NCI-H187 (cell line): ENCODE data around the gene TLR4.

Source experiments
- DNase-seq, 2 experiments: peaks; one replicate each; lab custom pipeline; 2025; lab: John Stamatoyannopoulos, UW

Gene TLR4

GRCh38 chr9:117704024-117704575, at the start of gene TLR4:
TLR4 (plus strand) TSS chr9:117704403; CDS start chr9:117704473, 70 bp downstream.
- DNase-seq = no peak

DNA sequence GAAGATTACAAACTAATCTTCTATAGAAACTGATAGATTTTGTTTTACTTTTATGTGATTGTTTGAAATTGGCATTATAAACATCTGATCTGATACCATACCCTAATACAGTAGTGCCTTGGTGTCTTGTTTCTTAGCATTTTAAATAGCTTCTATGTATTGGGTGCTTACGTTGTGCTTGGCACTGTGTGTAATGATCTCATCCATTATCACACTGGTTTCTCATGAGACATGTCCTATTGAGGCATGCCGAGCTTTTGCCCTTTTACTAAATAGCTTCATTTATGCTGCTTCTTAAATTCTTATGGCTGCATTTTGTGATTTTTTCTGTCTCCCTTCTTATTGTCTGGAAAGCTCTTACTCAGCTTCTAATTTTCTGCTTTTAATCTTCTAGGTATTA, 48.2 kb upstream of the TLR4 start:
- DNase-seq = no peak

- DNase-seq = no peak
These were observed 41.6 kb upstream of the TLR4 start for GRCh38 chr9:117662651-117663050.

GRCh38 chr9:117664419-117664818, 39.8 kb upstream of the TLR4 start:
- no peak for DNase-seq

- no peak for DNase-seq
These were observed 38.4 kb upstream of the TLR4 start for GRCh38 chr9:117665601-117666385.

DNA sequence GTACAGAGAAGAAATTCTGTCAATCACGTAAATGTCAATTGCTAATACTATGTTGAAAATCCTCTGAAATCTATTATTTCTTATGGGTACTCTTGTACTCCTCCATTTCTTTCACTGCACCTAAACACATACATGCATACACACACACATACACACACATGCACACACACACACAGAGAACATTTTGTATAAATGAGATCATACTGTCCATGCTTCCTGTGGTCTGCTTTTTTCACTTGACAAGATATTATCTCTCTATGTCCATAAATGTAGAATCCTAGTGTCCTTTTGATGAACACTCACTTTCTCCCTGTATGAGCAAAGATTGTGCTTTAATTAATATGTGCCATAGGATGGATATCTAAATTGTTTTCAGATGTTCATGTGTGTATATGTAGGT, 32.7 kb upstream of the TLR4 start:
- no peak for DNase-seq

DNA sequence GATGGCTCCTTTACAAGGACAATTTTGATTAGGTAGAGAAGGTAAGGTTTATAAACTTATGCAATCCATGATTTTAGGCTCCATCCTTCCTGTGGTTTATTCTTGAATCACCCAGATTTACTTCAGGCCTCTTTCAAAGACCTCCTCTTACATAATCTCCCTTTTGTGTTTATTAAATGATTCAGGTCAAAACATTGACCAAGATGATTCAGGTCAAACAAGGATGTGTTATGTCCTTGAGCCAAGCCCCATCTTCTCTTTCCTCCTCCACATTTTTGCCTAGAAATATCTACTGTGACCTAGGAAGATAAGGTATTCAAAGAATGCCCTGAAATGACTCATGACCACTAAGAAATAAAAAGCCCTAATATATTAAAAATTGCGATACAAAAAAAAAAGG, 31.8 kb upstream of the TLR4 start:
- DNase-seq = no peak

DNA sequence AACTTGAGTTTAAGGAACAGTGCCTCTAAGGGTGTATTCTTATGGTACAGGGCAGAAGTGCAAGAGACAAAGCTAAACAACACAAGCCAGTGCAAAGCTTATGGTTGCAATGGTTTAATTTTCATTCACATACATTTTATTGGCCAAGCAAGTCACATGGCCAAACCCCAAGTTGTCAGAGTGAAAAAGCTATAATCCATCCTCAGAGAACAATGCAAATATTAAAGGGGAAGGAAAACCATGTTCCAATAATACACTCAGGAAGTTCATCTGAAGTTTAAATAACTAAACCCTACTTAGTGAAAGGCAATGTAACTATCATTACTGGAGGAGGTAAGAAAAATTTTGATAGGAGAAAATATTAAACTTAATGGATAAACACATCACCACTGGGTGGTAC, 26.6 kb upstream of the TLR4 start:
- no peak for DNase-seq

DNA sequence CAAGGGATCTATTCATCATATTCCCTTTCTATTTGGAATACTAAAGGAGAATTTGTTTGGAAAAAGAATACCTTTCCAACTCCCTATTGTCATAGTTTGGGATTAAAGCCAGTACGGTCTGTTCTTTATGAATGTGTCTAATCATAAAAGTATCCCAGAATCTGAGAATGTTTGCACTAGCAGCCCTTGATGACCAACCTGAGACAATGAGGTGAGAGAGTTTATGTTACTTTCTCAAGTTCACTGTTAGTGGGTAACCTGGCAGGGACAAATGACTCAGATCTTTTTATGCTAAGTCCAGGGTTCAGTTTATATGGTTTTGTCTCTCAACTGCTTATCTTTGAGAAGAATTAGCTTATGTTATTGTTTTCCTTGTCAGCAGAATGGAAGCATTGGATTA, 25.3 kb upstream of the TLR4 start:
- no peak for DNase-seq

- DNase-seq = no peak
These were observed 24.8 kb upstream of the TLR4 start for GRCh38 chr9:117679416-117679815.

GRCh38 chr9:117681888-117682287, 22.3 kb upstream of the TLR4 start:
- DNase-seq = no peak

GRCh38 chr9:117682955-117683710, 21.1 kb upstream of the TLR4 start:
- DNase-seq = no peak

DNA sequence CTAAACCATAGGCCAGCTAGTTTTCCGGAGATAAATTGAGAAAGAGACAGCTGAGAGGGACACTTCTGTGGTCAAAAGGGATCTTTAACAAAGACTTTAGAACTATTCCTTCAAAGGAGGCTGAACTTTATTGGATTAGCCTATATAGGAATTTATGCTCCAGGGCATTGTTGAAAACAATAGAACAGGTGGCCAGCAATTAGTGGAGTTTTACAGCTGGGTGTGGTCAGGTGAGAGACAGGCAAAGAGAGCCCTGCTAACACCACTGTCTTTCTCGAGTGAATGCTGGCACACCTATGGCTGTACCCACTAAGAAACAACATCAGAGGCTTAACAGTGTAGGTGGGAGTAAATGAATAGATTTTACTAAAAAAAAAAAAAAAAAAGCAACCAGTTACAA, 16.7 kb upstream of the TLR4 start:
- no peak for DNase-seq

GRCh38 chr9:117691367-117691766, 12.8 kb upstream of the TLR4 start:
- DNase-seq = no peak

GRCh38 chr9:117696154-117696553, 8.0 kb upstream of the TLR4 start:
- no peak for DNase-seq

DNA sequence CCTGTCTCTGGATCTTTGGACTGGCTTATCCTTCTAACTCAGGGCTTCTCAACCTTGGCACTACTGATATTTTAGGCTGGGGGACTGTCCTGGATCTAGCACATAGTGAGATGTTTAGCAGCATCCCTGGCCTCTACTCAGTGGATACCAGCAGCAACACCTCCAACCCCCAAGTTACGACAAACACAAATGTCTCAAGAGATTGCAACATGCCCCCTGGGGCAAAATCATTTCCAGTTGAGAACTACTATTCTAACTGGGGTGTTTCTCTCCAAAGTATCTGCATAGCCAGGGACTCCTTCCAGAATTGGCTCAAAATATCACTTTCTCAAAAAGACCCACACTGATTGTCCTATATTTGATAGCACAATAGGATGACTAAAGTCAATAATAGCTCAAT, 7.2 kb upstream of the TLR4 start:
- no peak for DNase-seq

- DNase-seq = no peak
These were observed 666 bp upstream of the TLR4 start for GRCh38 chr9:117703537-117703936.

DNA sequence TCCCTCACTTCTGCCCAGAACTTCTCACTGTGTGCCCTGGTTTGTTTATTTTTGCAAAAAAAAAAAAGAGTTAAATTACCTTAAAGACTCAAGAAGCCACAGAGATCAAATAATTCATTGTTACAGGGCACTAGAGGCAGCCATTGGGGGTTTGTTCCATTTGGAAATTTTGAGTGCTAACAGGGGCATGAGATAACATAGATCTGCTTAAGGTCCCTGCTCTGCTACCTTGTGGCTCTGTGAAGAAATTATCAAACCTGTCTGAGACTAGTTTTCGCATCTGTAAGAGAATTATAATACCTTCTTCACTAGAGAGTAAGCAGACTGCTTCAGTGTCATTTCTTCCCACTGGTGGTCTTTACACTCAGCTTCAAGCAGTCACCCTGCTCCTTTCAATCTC, 394 bp downstream of the TLR4 start:
- no peak for DNase-seq

DNA sequence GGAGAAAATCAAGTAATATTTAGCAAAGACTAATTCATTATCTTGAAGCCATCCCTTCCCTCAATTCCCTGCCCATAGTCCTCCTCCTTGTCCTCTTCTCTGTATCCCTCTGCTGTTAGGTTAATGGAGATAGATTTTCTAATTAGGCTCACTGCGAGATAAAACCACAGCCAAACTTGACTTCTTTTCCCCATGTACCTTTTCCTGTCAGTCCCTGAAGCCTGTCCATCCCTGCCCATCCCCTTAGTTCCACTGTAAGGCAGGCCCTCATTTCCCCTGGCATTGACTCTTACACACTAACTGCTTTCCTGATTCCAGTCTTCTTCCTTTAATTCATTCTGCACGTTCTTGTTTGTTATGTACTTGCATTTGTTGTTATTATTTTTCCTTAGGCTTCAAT, 1.2 kb downstream of the TLR4 start:
- DNase-seq = no peak

DNA sequence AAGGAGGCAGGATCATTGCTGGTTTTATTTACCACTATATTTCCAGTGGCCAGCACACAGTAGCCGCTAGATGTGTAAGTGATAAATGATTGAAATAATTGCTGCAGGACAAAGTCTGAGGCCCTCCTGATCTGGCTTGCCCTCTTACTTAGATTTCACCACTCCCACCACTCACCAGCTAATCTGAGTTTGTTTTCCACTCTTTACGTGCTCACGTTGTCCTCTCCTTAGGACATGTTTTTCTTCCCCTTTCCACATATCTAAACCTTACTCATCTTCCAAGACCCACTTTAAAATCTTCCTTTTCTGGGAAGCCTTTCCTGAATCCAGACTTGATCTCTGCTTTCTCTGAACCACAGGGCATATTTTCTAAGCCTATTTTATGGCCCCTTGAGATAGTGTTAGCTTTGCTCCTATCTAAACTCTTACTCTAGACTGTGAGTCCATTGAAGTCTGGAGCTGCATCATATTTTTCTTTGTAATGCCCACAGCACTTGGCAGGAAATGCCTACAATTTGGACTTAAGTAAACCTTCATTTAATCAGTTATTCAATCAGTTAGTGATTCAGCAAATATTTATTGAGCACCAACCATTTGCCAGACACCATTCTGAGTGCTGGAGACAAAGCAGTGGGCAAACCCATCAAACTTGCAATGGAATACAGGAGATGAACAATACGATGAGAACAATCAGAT, 2.4 kb downstream of the TLR4 start:
- no peak for DNase-seq

- no peak for DNase-seq
These were observed 3.4 kb downstream of the TLR4 start for GRCh38 chr9:117707561-117707960.

DNA sequence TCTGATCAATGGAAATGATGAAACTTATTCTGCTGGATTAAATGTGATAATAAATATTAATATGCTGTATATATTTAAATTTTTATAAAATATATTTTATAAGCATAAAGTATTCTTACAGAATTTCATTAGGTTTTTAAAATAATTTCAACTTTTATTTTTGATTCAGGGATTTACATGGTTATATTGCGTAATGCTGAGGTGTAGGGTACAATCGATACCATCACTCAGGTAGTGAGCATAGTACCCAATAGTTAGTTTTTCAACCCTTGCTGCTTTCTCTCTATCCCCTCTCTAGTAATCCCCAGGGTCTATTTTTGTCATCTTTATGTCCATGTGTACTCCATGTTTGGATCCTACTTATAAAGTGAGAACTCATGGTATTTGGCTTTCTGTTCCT, 5.7 kb downstream of the TLR4 start:
- no peak for DNase-seq

DNA sequence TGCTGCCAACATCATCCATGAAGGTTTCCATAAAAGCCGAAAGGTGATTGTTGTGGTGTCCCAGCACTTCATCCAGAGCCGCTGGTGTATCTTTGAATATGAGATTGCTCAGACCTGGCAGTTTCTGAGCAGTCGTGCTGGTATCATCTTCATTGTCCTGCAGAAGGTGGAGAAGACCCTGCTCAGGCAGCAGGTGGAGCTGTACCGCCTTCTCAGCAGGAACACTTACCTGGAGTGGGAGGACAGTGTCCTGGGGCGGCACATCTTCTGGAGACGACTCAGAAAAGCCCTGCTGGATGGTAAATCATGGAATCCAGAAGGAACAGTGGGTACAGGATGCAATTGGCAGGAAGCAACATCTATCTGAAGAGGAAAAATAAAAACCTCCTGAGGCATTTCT, 10.1 kb downstream of the TLR4 start:
- no peak for DNase-seq
